Urothelium cell line (cell line): ENCODE results near the gene BPGM.

ENCODE experiments used
- DNase-seq: peaks from one replicate; pipeline ENCODE4 v3.0.0; 2011; ENCODE audit warnings: low spot score, mixed read lengths
- FAIRE-seq: peaks from 2 replicates; lab custom pipeline; 2011; peaks lifted over from hg19 to GRCh38; lab: Jason Lieb, UNC

Gene BPGM

DNA sequence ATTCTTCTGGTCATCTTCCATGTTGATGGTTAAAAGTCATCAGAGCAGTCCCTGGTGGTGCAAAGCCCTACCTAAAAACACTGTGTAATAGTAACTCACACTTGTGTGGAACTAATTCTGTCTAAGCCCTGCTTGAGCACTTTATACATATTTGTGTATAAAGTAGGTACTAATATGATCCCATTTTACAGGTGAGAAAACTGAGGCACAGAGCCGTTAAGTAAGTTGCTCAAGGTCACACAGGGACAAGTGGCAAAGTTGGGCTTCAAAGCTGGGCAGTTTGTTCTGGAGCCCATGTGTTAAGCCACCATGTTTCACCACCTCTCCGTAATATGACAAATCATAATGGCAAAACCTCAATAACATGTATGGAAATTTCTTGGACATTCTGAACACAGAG, 48.1 kb downstream of the BPGM start:
- FAIRE-seq = no peak
- no peak for DNase-seq

DNA sequence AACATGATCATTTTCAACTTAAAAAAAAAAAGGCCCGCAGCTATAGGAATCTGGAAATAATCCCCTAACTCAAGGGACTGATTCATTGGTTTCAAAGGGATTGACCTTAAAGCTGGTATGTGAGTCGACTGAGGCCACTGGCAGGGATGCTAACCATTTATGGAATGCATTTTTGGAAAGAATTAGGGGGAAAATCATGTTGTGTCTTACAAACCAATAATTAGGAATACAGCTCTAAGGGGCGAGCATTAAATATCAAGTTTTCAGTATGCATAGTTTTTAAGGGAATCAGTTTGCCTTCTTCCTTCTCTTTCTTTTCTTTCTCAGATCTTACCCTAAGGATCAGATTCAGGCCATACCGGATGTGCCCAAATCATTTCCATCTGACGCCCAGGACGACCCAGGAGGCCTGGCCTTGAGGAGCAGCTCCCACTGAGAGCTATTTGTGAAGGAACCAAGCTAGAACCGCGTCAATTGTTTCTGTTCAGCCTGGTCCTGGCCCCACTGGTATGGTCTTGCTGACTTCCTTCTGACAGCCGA, 48.7 kb downstream of the BPGM start:
- no peak for DNase-seq
- no peak for FAIRE-seq

DNA sequence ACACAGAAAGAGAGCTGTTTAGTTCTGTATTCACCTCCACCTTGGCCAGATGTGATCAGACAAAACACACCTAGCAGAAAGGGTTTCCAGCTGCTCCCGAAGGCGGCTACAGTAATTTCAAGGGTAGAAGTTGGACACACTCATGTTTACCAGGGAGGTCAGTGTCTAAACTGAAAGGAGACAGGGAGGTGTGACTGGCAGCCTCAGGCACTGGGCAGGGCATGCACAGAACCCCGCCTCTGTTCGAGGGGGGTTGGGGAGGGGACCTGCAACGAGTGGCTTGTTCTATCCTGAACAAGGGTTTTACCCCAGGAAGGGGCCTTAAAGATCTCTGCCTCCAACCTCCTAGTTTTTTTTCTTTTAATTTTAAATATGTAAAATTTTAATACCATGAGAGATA, 49.6 kb downstream of the BPGM start:
- no peak for FAIRE-seq
- DNase-seq = no peak

DNA sequence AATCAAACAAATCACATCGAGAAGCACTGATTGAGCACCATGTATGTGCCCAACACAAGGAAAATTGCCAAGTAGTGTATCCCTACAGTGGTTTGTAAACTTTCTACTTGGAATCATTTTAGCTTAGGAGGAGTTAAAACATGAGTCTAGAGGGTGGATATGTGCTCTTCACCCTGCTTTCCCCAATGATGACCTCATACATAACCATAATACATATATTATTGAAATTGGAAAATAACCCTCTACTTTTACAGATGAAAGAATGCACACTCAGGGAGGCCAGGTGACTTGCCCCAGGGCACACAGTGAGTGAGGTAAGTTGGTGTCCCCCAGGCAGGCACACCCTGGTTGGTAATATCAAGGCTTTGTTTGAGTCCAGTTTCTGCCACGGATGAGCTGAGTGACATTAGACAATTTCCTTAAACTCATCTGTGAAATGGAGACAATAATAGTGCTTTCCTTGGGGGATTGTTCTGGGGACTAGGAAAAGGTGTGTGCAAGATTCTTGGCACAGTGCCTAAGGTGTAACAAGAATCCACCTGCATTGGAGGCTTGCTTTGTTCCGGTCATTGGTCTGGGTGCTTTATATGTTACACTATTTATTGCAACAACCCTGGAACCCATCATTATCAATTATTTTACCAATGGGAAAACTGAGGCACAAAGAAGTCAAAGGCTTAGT, 50.7 kb downstream of the BPGM start:
- no peak for FAIRE-seq
- no peak for DNase-seq

DNA sequence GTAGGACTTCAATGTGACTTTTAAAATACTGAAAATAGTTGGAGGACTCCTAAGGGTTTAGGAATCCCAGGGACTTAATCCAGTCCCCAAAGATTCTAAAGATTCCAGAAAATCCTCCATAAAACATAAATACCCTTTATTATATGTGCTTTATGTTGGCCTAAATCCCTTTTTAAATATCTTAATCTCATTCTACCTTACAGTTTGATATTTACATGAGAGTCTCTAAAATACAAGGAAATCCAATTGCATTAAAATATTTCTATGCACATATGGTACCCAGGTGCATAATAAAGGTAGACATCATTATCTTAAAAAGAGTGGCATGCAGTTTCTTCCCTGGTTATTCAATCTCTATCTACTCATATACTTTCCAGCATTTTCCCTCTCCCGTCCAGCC, 51.8 kb downstream of the BPGM start:
- no peak for DNase-seq
- no peak for FAIRE-seq

DNA sequence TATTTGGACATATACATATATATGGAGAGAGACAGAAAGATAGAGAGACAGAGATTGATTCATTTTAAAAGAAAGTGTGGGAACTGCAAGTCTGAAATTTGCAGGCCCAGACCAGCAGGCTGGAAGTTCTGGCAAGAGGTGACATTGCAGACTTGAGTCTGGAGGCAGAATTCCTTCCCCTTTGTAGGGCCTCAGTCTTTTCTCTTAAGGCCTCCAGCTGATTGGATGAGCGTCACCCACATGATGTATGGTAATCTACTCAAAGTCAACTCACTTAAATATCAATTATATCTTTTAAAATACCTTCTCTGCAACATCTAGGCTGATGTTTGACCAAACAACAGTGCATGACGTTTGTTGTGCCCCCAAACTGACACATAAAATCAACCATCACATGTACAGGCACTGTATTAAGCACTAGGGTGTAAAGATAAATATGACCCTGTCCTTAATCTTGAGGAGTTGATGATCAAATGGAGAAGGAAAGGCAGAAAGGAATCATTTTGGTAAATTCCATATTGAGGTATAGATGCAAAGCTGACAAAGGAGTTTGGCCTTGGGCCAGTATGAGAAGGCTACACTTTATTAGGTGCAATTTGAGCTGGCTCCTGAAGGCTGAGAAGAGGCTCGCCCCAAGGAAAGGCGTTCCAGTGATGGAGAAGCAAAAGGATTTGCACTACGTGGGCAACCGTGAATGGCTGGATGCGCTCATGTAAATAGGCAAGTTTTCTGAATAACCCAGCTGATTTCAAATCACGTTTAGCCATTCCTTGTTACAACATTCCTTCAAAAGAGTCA, 52.6 kb downstream of the BPGM start:
- FAIRE-seq = no peak
- no peak for DNase-seq

DNA sequence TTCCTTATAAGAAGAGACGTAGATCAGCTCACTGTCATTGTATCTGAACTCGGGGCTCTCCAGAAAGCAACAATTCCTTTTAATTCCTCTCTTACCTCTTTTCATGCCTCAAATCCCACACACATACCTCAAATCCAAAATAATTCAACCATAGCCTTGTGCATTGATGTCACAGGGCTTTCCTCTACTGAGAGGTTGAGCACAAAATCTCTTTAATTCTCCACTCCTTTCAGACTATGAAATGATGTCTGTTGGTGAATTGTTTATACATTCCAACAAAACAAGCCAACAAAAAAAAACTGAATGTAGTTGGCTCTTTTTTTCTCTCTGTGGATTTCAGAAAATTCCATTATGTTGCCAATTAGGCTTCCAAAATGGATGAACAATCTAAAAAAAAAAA, 53.2 kb downstream of the BPGM start:
- DNase-seq = no peak
- no peak for FAIRE-seq

DNA sequence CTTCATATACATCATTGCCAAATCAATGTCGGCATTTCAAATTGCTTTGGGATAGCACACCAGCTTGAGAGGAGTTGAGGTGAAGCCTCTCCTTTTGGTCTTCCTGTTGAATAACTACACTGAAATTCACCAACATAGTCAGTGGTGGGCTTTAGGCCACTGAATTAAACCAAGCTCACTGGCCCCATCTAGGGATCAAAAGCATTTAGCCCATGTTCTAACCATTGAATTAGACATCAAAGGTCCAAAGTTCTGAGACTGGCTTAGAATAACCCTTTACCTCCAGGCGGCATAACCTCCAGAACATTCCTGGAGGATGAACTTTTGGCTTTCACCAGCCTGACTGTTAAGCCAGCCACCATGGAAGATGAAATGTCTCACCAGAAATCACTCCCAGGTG, 54.6 kb downstream of the BPGM start:
- DNase-seq (no peak), FAIRE-seq (no peak)

DNA sequence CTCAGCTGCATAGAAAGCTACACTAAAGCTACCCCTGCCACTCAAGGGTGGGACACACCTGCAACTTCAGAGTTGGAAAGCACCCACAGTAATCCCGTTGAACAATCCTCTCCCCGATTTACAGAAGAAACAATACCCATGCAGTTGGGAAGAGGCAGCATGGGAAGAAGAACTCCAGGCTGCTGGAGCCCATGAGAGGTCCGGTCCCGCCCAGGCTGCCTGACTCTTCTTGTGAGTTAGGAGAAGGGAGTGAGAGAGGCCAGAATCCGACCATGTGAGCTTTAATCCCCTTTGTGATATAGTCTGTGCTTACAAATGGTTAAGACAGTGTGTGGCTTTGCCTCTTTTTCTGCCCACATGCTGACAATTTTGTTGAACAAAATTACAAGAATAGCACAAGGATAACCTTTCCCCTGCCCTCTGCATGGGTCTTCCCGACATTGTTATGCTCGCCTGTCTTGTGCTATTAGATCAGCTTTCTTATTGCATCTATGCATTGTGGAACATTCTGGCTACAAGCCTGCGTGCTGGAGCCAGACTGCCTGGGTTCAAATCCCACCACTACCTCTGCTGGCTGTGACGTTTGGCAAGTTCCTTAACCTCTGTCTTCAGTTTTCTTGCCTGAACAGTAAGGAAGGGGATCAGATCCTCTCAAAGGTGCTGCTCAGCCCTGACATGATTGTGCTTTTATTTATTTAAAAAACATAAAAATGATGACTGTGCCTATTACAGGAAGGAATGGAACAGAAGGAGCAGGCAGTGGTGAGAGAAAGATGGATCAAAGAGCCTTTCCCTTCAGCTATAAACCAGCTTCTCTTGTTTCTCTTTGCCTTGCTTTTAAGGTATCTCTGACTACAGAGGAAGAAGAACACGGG, 56.0 kb downstream of the BPGM start:
- DNase-seq (no peak), FAIRE-seq (no peak)

DNA sequence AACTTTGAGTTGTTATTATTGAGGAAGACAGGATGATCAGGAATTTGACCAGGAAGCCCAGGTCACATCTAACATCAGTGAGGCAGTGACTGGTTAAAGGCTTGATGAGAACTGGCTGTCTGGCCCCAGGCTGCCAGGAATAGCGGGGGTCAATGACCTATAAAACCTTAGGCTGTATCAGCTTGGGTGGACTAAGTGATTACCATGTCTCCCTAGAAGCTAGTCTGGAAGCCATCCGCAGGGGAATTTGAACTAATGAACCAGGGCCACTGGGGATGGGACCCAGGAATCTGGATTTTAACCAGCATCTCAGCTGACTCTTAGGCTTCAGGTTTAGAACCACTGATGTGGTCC, 56.6 kb downstream of the BPGM start:
- FAIRE-seq (no peak), DNase-seq (no peak)

DNA sequence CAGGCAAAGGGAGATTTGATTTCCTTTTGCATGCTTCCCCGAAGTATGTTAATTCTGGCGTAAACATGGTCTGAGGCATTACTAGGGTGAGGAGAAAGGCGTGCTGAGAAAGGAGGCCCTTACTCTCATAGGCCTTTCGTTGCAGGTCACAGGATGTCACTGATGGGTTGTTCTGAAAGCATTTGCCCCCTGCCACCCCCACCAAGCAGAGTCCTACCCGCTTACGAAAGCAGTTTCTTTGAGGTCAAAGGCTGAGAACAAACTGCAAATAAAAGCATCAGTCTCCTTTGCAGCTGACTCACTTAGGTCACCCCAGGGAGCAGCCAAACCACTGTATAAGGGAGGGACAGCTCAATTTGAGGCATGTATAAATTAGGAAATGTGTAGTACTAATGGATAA, 57.1 kb downstream of the BPGM start:
- FAIRE-seq (no peak), DNase-seq (no peak)

DNA sequence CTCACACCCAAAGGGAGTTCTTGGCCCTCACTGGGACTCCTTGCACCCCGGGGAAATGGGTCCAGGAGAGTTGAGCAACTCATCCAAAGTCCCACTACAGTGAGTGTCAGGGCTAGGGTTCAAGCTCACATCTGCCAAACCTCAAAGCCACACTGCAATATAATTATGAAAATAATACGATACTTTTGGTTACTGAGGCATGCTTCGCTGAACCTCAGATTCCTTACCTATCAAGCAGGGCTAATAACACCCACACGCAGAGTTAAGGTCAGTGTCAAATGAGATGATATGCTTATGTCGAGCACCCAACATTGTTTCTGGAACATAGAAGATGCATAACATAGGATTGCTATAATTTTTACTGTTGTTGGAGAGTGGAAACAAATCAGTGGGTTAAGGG, 58.2 kb downstream of the BPGM start:
- FAIRE-seq (no peak), DNase-seq (no peak)

DNA sequence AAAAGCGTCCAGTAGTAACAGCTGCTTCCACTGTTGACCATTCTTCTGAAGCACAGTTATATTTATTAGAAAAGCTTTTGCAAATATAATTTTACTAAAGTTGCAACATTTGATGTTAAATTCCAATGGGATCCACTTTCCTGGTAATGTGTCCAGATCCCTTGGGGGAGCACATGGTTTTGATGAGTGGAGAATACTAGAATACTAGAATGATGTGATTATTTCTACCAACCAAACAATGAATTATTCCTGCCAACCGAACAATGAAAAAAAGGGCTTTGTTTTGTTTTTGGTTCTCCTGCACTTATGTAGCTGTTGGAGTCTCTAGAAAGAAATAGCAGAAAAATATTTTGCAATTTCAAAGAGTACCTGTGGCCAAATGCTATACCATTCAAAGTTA, 59.1 kb downstream of the BPGM start:
- DNase-seq = no peak
- no peak for FAIRE-seq

DNA sequence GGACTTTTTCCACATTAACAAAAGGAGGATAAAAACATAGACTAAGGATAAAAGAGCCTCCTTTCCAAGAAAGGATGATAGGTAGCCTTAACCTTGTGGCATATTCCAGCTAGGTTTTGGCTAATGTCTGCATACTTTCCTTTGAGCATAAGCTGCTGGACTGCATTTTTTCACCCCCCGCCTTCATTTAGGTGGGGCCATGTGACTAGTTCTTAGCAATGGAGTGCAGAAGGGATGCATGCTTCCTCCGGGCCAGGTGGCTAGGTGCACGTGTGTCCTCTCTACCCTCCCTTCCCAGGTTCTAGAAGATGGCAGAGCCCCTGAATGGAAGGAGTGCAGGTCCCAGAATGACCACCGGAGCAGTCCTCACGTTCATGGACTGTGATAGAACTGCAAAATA, 59.8 kb downstream of the BPGM start:
- no peak for DNase-seq
- no peak for FAIRE-seq

DNA sequence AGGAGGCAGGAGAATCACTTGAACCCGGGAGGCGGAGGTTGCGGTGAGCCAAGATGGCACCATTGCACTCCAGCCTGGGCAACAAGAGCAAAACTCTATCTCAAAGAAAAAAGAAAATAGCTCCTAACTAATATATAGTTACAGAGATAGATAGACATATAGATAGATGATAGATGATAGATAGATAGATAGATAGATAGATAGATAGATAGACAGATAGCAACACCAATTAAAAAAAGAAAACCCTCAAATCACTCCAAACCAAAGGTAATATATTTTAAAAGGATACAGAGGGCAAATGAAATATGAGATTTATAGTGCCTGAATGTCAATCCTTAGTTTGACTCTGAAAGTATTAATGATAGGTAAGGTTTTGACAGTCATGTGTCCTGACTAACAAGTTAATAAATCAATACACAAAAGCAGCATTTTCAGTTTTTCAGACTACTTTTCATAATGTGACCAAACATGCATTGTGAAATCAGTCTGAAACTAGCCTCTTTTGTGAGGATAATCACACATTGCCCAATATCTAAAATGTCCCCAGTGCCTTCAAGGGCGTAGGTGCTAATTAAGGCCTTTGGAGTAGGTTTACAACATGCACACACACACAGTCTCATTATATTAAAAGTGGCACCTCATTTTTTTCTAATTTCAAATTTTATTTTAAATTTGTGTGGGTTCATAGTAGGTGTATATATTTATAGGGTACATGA, 61.2 kb downstream of the BPGM start:
- no peak for FAIRE-seq
- DNase-seq = no peak

DNA sequence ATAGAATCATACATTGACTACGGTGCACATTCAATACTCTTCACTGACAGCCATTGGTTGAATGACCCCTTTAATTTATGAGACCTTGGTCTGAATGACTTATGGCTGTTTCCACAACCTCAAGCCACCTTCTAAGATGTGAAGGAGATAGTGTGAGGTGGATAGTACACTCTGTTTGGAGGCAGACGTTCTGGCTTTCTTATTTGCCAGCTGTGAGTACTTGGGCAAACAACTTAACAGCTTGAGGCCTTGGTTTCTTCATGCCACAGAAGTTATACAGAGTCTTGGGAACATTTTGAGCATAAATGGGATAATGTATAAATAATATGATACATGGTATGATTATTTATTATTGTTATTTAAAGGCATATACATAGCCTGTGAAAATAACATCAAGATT, 62.0 kb downstream of the BPGM start:
- DNase-seq (no peak), FAIRE-seq (no peak)

DNA sequence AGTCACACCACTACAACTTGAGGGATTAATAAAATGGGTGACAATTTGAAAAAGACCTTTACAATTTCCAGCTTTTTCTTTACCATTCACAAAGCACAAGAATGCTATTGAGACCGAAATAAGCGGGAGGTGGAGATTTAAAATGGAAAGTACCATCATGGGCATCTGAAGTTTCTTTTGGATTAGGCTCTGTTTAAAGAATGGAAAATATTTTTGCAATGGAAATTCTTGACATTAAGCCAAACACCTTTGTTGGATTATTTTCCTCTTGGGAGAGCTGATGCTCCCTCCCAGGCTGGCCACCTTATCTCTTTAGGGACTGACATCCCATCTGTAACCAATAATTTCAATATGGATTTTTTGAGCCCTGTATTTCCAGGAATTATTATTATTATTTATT, 62.5 kb downstream of the BPGM start:
- FAIRE-seq (no peak), DNase-seq (no peak)

DNA sequence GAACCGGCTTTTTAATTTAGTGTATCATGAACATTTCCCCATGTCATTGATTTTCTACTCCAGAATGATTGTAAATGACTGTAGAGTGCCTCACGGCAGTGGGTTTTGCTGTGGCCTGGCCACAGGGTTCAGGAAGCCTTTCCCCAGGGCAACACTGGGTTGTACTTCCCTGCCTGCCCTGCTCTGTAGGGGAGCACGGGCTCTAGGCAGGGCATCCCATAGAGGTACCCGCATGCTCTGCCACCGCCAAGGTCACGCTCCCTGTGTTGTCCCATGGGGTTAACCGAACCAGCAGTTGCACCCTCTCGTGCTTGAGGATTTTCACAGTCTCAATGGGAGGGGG, 63.8 kb downstream of the BPGM start:
- DNase-seq = no peak
- no peak for FAIRE-seq

DNA sequence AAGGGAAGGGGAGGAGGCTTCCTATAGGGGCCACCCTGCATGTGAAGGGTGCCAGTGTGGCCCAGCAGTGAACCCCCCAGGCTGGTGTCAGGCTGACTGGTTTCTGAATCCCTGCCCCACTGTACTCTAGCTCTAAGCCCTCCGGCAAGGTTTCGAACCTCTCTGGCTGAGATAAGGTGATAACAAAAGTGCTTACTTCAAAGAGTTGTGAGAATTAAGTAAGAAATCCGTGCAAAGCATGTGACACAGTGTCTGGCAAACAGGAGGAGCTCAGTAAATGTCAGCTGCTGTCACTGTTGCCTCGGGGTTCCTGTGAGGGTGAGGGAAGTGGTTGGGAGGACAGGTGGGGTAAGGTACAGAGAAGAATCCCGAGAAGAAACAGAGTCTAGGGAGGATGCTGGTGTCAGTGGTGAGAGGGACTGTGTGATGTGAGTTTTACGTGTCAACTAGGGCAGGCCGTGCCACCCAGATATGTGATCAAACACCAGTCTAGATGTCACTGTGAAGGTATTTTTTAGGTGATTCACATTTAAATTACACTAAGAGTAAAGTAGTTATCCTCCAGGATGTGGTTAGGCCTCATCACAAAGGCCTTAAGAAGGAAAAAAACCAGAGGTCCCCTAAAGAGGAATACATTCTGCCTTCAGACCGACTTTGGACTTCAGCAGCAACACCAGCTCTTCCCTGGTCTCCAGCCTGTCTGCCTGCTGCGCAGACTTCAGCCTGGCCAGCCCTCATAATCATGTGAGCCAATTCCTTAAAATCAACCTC, 64.4 kb downstream of the BPGM start:
- DNase-seq (no peak), FAIRE-seq (no peak)

DNA sequence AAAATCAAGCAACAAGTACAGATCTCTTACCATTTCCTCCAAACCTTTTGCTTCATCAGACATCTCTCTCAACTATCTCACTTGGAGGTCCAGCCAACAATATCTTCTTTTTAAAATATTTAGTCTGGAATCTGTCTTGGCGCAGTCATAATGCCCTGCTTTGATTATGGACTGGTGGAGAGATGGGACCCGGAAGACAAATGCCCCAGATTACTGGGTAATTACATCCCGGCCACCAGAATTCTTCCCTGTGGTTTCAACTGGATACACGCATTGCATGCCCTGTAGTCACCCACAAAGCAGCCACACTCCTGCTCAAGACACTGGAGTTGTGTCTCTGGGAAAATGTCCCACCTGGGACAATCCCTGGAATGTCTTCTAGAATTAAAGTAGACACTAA, 65.5 kb downstream of the BPGM start:
- no peak for DNase-seq
- no peak for FAIRE-seq
